Ramos (cell line): ENCODE measurements around the gene GLG1.

Source experiments
- in situ Hi-C: fragments of 300-500 bp; cut with MboI; formaldehyde crosslinking; loops from one replicate; pipeline ENCODE4 v1.14.3; 2022; ENCODE audit warnings: low sequenced_read_pairs; ENCODE audit not compliant: unreplicated experiment

Gene GLG1

GRCh38 chr16:74611721-74612120 is 4.8 kb upstream of the GLG1 start:
- in situ Hi-C loops, result no loop called here

GRCh38 chr16:74608944-74609343 is 2.0 kb upstream of the GLG1 start:
- in situ Hi-C loops, result no loop called here

GRCh38 chr16:74608381-74608780 is 1.5 kb upstream of the GLG1 start:
- in situ Hi-C loops, result no loop called here

- in situ Hi-C loops, result no loop called here
Measured at GRCh38 chr16:74607962-74608356, 1.0 kb upstream of the GLG1 start.

GRCh38 chr16:74607310-74607961 is 522 bp upstream of the GLG1 start:
- in situ Hi-C loops, result no loop called here

GRCh38 chr16:74605746-74606520 is 981 bp downstream of the GLG1 start:
- in situ Hi-C loops, result no loop called here

GRCh38 chr16:74605332-74605731 is 1.6 kb downstream of the GLG1 start:
- in situ Hi-C loops, result no loop called here

- in situ Hi-C loops, result no loop called here
Measured at GRCh38 chr16:74603848-74604247, 3.1 kb downstream of the GLG1 start.

GRCh38 chr16:74601126-74601871 is 5.6 kb downstream of the GLG1 start:
- in situ Hi-C loops, result no loop called here

- in situ Hi-C loops, result no loop called here
Measured at GRCh38 chr16:74596586-74596985, 10.3 kb downstream of the GLG1 start.

- in situ Hi-C loops, result no loop called here
Measured at GRCh38 chr16:74592847-74593246, 14.1 kb downstream of the GLG1 start.

- in situ Hi-C loops, result no loop called here
Measured at GRCh38 chr16:74591876-74592650, 14.9 kb downstream of the GLG1 start.

- in situ Hi-C loops, result no loop called here
Measured at GRCh38 chr16:74586948-74587347, 20.0 kb downstream of the GLG1 start.

- in situ Hi-C loops, result no loop called here
Measured at GRCh38 chr16:74585846-74586443, 21.0 kb downstream of the GLG1 start.

GRCh38 chr16:74583926-74584666 is 22.8 kb downstream of the GLG1 start:
- in situ Hi-C loops, result no loop called here

- in situ Hi-C loops, result no loop called here
Measured at GRCh38 chr16:74582970-74583369, 23.9 kb downstream of the GLG1 start.

GRCh38 chr16:74580833-74581232 is 26.1 kb downstream of the GLG1 start:
- in situ Hi-C loops, result no loop called here

- in situ Hi-C loops, result no loop called here
Measured at GRCh38 chr16:74578838-74579237, 28.1 kb downstream of the GLG1 start.

GRCh38 chr16:74578433-74578832 is 28.5 kb downstream of the GLG1 start:
- in situ Hi-C loops, result no loop called here
